H1 (cell line): ENCODE measurements around the gene TAF6. TPM values are rescaled to one million over a fixed set of nuclear protein-coding genes. Genes with fewer than 3 reads are reported as not detected.

Source experiments
- CTCF ChIA-PET: fragments of 300-600 bp; sonication (Branson Sonifier 250); formaldehyde crosslinking; loops from one replicate; lab custom pipeline; 2021; ENCODE audit not compliant: partially characterized antibody; lab: Charles Lee
- POLR2A ChIA-PET: fragments of 300-600 bp; sonication (Branson Sonifier 250); formaldehyde crosslinking; loops from one replicate; lab custom pipeline; 2021; ENCODE audit warnings: inconsistent platforms; ENCODE audit not compliant: partially characterized antibody; lab: Charles Lee
- DNase-seq, 2 experiments: peaks; one replicate each; pipeline versions ENCODE4 v3.0.0 to v3.0.0-alpha.2; 2010 to 2022; ENCODE audit warnings: low spot score in 2 of 2, low read depth in 1 of 2, mixed read lengths in 1 of 2
- FAIRE-seq: peaks from 2 replicates; lab custom pipeline; 2011; peaks lifted over from hg19 to GRCh38; lab: Jason Lieb, UNC
- H2AFZ ChIP-seq: 2 replicates; pipeline ENCODE4 v1.8.1; 2012; ENCODE audit warnings: low read length, inconsistent platforms
- H2AK5ac ChIP-seq: 2 replicates; pipeline ENCODE4 v1.6.1; 2013; ENCODE audit warnings: low read depth, low read length
- H2BK120ac ChIP-seq: replicated peaks from 2 replicates; pipeline ENCODE3; 2013; ENCODE audit warnings: low read depth, low read length, inconsistent platforms
- H2BK12ac ChIP-seq: 2 replicates; pipeline ENCODE4 v1.6.1; 2013; ENCODE audit warnings: low read depth, low read length
- H2BK15ac ChIP-seq: 2 replicates; pipeline ENCODE4 v1.6.1; 2013; ENCODE audit warnings: low read length
- H2BK20ac ChIP-seq: 2 replicates; pipeline ENCODE4 v1.6.1; 2013; ENCODE audit warnings: low read length
- H2BK5ac ChIP-seq: 2 replicates; pipeline ENCODE4 v1.6.1; 2013; ENCODE audit warnings: low read depth, low read length
- H3K14ac ChIP-seq: 2 replicates; pipeline ENCODE4 v1.6.1; 2013; ENCODE audit warnings: inconsistent platforms; ENCODE audit not compliant: insufficient read length
- H3K18ac ChIP-seq: 2 replicates; pipeline ENCODE4 v1.6.1; 2013; ENCODE audit warnings: low read length; ENCODE audit errors: extremely low read depth
- H3K23ac ChIP-seq: 2 replicates; pipeline ENCODE4 v1.6.1; 2013; ENCODE audit warnings: inconsistent platforms; ENCODE audit not compliant: insufficient read length
- H3K23me2 ChIP-seq: 2 replicates; pipeline ENCODE4 v1.6.1; 2013; ENCODE audit warnings: low read depth, low read length
- H3K27ac ChIP-seq: 2 replicates; pipeline ENCODE4 v1.6.1; 2011; ENCODE audit warnings: low read depth, low read length, inconsistent platforms
- H3K27me3 ChIP-seq, 4 experiments: replicated peaks in 1 of 4; 1 replicate in 1 of 4; 2 replicates in 3 of 4; pipeline versions ENCODE4 v1.6.1 to v1.8.1; 2011 to 2013; ENCODE audit warnings: low read length in 3 of 4, mild to moderate bottlenecking in 3 of 4, inconsistent platforms in 2 of 4, mixed read lengths in 2 of 4, moderate library complexity in 1 of 4; ENCODE audit not compliant: control insufficient read depth in 3 of 4, insufficient read depth in 3 of 4; ENCODE audit errors: extremely low read depth in 1 of 4
- H3K36me3 ChIP-seq, 4 experiments: 2 replicates each; pipeline versions ENCODE4 v1.6.1 to v1.8.1; 2011 to 2013; ENCODE audit warnings: mild to moderate bottlenecking in 4 of 4, low read length in 3 of 4, moderate library complexity in 2 of 4, control low read depth in 1 of 4, inconsistent platforms in 1 of 4; ENCODE audit not compliant: insufficient read depth in 4 of 4, control insufficient read depth in 2 of 4
- H3K4ac ChIP-seq: replicated peaks from 2 replicates; pipeline ENCODE3; 2013; ENCODE audit warnings: low read length, low read depth, mixed read lengths, inconsistent platforms; ENCODE audit not compliant: insufficient read length
- H3K4me1 ChIP-seq, 4 experiments: replicated peaks in 1 of 4; 1 replicate in 1 of 4; 2 replicates in 3 of 4; pipeline versions ENCODE4 v1.6.1 to v1.8.1; 2011 to 2013; ENCODE audit warnings: low read length in 3 of 4, inconsistent platforms in 2 of 4, mixed read lengths in 1 of 4; ENCODE audit not compliant: insufficient read depth in 4 of 4, control insufficient read depth in 3 of 4
- H3K4me2 ChIP-seq, 2 experiments: 2 replicates each; pipeline versions ENCODE4 v1.6.1 to v1.8.1; 2011 to 2013; ENCODE audit warnings: low read depth in 2 of 2, low read length in 2 of 2, control low read depth in 1 of 2, inconsistent platforms in 1 of 2, mild to moderate bottlenecking in 1 of 2; ENCODE audit not compliant: insufficient read depth in 1 of 2
- H3K4me3 ChIP-seq, 4 experiments: fragments of 200-600, 300-600 bp in 1 of 4; sonication (generic), shearing (Covaris generic), sonication (Bioruptor Twin) in 1 of 4; 2 replicates each; pipeline versions ENCODE4 v1.5.1 to v1.8.1; 2011 to 2016; ENCODE audit warnings: low read length in 4 of 4, low read depth in 3 of 4, control low read depth in 2 of 4, inconsistent platforms in 2 of 4, mild to moderate bottlenecking in 2 of 4, mixed read lengths in 1 of 4, moderate library complexity in 1 of 4; ENCODE audit not compliant: insufficient read depth in 2 of 4; ENCODE audit errors: extremely low read depth in 1 of 4
- H3K56ac ChIP-seq: replicated peaks from 2 replicates; pipeline ENCODE3; 2013; ENCODE audit warnings: low read depth, mild to moderate bottlenecking, mixed read lengths, low read length, inconsistent platforms; ENCODE audit not compliant: insufficient read length
- H3K79me1 ChIP-seq: 2 replicates; pipeline ENCODE4 v1.6.1; 2013; ENCODE audit warnings: low read depth, low read length, control low read depth
- H3K79me2 ChIP-seq, 2 experiments: 2 replicates each; pipeline versions ENCODE4 v1.6.1 to v1.8.1; 2012 to 2013; ENCODE audit warnings: low read length in 2 of 2, mild to moderate bottlenecking in 2 of 2, inconsistent platforms in 1 of 2; ENCODE audit not compliant: insufficient read depth in 2 of 2, control insufficient read depth in 1 of 2
- H3K9ac ChIP-seq, 4 experiments: replicated peaks in 1 of 4; 1 replicate in 1 of 4; 2 replicates in 3 of 4; pipeline versions ENCODE4 v1.6.1 to v1.8.1; 2011 to 2013; ENCODE audit warnings: low read depth in 3 of 4, low read length in 3 of 4, control low read depth in 2 of 4, mild to moderate bottlenecking in 2 of 4, moderate library complexity in 2 of 4, inconsistent platforms in 1 of 4; ENCODE audit errors: extremely low read depth in 1 of 4
- H3K9me3 ChIP-seq, 2 experiments: 2 replicates each; pipeline versions ENCODE4 v1.6.1 to v1.8.1; 2012 to 2013; ENCODE audit warnings: mild to moderate bottlenecking in 2 of 2, moderate library complexity in 2 of 2, control low read depth in 1 of 2, inconsistent platforms in 1 of 2, low read depth in 1 of 2, low read length in 1 of 2, mixed read lengths in 1 of 2; ENCODE audit not compliant: insufficient read depth in 2 of 2
- H4K20me1 ChIP-seq, 2 experiments: replicated peaks in 1 of 2; 2 replicates each; pipeline versions ENCODE3 to v1.8.1; 2011 to 2013; ENCODE audit warnings: inconsistent platforms in 2 of 2, low read length in 2 of 2, mild to moderate bottlenecking in 1 of 2; ENCODE audit not compliant: insufficient read depth in 2 of 2, control insufficient read depth in 1 of 2
- H4K5ac ChIP-seq: 2 replicates; pipeline ENCODE4 v1.6.1; 2013; ENCODE audit warnings: low read length, low read depth, mixed read lengths, inconsistent platforms; ENCODE audit not compliant: insufficient read length
- H4K8ac ChIP-seq: 2 replicates; pipeline ENCODE4 v1.8.0; 2013; ENCODE audit warnings: mild to moderate bottlenecking, moderate library complexity, low read length, inconsistent platforms; ENCODE audit not compliant: insufficient read depth; ENCODE audit errors: extremely low read depth
- H4K91ac ChIP-seq: replicated peaks from 2 replicates; pipeline ENCODE3; 2013; ENCODE audit warnings: low read length, mixed read lengths, inconsistent platforms; ENCODE audit not compliant: insufficient read length
- BACH1 ChIP-seq: IDR thresholded peaks from 2 replicates; pipeline ENCODE4 v1.6.1; 2012; ENCODE audit warnings: low read length, improper control_type of control experiment
- FOSL1 ChIP-seq: IDR thresholded peaks from 2 replicates; pipeline ENCODE4 v1.6.1; 2011; ENCODE audit warnings: mild to moderate bottlenecking, low read depth, low read length, moderate library complexity; ENCODE audit not compliant: insufficient read depth
- POLR2A ChIP-seq, 2 experiments: IDR thresholded peaks; 1 replicate in 1 of 2; 2 replicates in 1 of 2; pipeline ENCODE4 v1.6.1; 2011; ENCODE audit warnings: low read depth in 2 of 2, low read length in 2 of 2, mild to moderate bottlenecking in 2 of 2; ENCODE audit errors: control extremely low read depth in 1 of 2
- SUZ12 ChIP-seq: fragments of 200-600 bp; sonication (generic); IDR thresholded peaks from 2 replicates; pipeline ENCODE4 v1.6.1; 2012; ENCODE audit warnings: mild to moderate bottlenecking, inconsistent platforms, low read length, moderate library complexity, mixed read lengths
- TCF12 ChIP-seq: IDR thresholded peaks from 2 replicates; pipeline ENCODE4 v1.6.1; 2011; ENCODE audit warnings: low read depth, mild to moderate bottlenecking, low read length
- WGBS, 2 experiments: shearing (Covaris generic) in 1 of 2; methylation state at CpG; one replicate each; pipeline versions ENCODE4 v1.1.6 to v1.1.7; 2013 to 2015; ENCODE audit warnings: low lambda C conversion rate in 2 of 2, mixed read lengths in 2 of 2, inconsistent platforms in 1 of 2, low coverage in 1 of 2, missing lambda C conversion rate in 1 of 2; ENCODE audit not compliant: insufficient replicate concordance in 2 of 2, insufficient coverage in 1 of 2, insufficient read length in 1 of 2; ENCODE audit errors: extremely low coverage in 1 of 2, missing lambda C conversion rate in 1 of 2; 5-methylcytosine and 5-hydroxymethylcytosine counted together
- polyA plus RNA-seq, 7 experiments: library from polyadenylated mRNA; depleted of rRNA in 3 of 7; stranded (reverse) in 5 of 7; unstranded in 2 of 7; fragments of >200 nt in 5 of 7; fragments of 200-250 nt in 2 of 7; gene quantifications; 1 replicate in 5 of 7; 2 replicates in 1 of 7; 4 replicates in 1 of 7; pipeline versions ENCODE4 v1.2.1 to v1.2.3, GENCODE V29; 2011 to 2013; ENCODE audit warnings: missing spikeins in 2 of 7, mixed read lengths in 2 of 7
- total RNA-seq: library from RNA; stranded (reverse); fragmentation: NEBNext Ultra II Directional; extraction: Animal tissue kit (Norgen Biotek cat#: 25700); gene quantifications from 2 replicates; pipeline ENCODE4 v1.2.1, GENCODE V29; 2021

Gene TAF6
- total and polyA plus RNA-seq, 2 of the 8 experiments (the other 6 are each of a cell fraction or from before 2014, with no cell fraction given): 66.7 to 101 TPM

GRCh38 chr7:100124301-100125230, 5.4 kb upstream of the TAF6 start:
- H2BK120ac ChIP-seq: no peak overlapping the region
- no peaks in the 10 kb centered on the region; a peak in 1 of 4 replicates for H3K79me2 ChIP-seq
- no peak overlapping the region for H3K56ac ChIP-seq
- peaks cover 15% of the 10 kb centered on the region for H3K23me2 ChIP-seq
- no peaks in the 10 kb centered on the region for H3K36me3 ChIP-seq
- no peak overlapping the region for H2BK20ac ChIP-seq
- FAIRE-seq (no peak), DNase-seq (no peak)
- H3K4ac ChIP-seq: no peak overlapping the region
- WGBS, 2 experiments: 95% methylated on average over 4 of the region's 4 CpGs; no CpG with 5 or more reads in 1 of the 2 experiments
- no peaks in the 10 kb centered on the region for H4K20me1 ChIP-seq
- H3K14ac ChIP-seq: no peak overlapping the region
- TF ChIP-seq TCF12: no peak
- TF ChIP-seq BACH1: no peak
- peak in 1 of 2 experiments; percentile 42; a peak in 1 of 3 replicates for TF ChIP-seq POLR2A (IDR thresholded peaks at IDR 0.05; ENCODE audit: control extremely low read depth in 1 of 2, low read depth in 2 of 2, low read length in 2 of 2)
- TF ChIP-seq FOSL1: no peak
- TF ChIP-seq SUZ12: no peak
- no peak overlapping the region for H3K18ac ChIP-seq
- H3K27me3 ChIP-seq: peaks cover 0 to 11% (median 0%) of the 10 kb centered on the region in 4 experiments; a peak in 2 of 7 replicates
- H3K9me3 ChIP-seq: no peaks in the 10 kb centered on the region
- ChIA-PET CTCF (interaction anchor here (0.7 to 5.3 kb wide), 7 partner anchors 8 to 63 kb away, joined by 3 to 24 read pairs (median 4); partner anchors contain the start of genes AP4M1 and MCM7), POLR2A (interaction anchor here (1.4 to 19.1 kb wide), 9 partner anchors 9 to 57 kb away, joined by 3 to 414 read pairs (median 4); partner anchors contain the start of genes AP4M1 and MCM7)
- H3K4me1 ChIP-seq: peaks cover 0 to 13% (median 1%) of the 10 kb centered on the region in 4 experiments; a peak in 4 of 7 replicates
- no peak overlapping the region for H2BK15ac ChIP-seq
- H4K91ac ChIP-seq: no peak overlapping the region
- no peak overlapping the region for H2AFZ ChIP-seq
- H2AK5ac ChIP-seq: no peak overlapping the region
- no peak overlapping the region for H3K9ac ChIP-seq
- no peak overlapping the region for H3K27ac ChIP-seq
- no peak overlapping the region for H4K8ac ChIP-seq
- no peak overlapping the region for H3K4me3 ChIP-seq
- H3K79me1 ChIP-seq: 0 out of 2 replicates have a peak, but pooled peaks cover 2% of the 10 kb centered on the region
- no peak overlapping the region for H3K23ac ChIP-seq
- no peak overlapping the region for H2BK12ac ChIP-seq
- H3K4me2 ChIP-seq: no peak overlapping the region
- H2BK5ac ChIP-seq: no peak overlapping the region
- no peak overlapping the region for H4K5ac ChIP-seq
